IMR-90 (cell line): ENCODE data around the gene RGS7BP. TPM values are rescaled to one million over a fixed set of nuclear protein-coding genes. Genes with fewer than 3 reads are reported as not detected.

Source experiments
- ATAC-seq: fragments of 200-7000 bp; cut with Tn5 transposase; 2 replicates; pipeline ENCODE4 v1.9.1; 2020; ENCODE audit warnings: low read depth, mild to moderate bottlenecking, moderate library complexity
- BruUV-seq: library from RNA; stranded (reverse); fragments of 400-500 nt; replicated peaks from 2 replicates; lab custom pipeline; 2021; lab: Mats Ljungman, UMichigan
- CTCF ChIA-PET: fragments of 300-600 bp; formaldehyde crosslinking; extraction: SDS; loops from one replicate; lab custom pipeline; 2021; ENCODE audit warnings: antibody characterized with exemption; lab: Yijun Ruan, JAX
- POLR2A ChIA-PET: fragments of 300-600 bp; sonication (Branson Sonifier 250); formaldehyde crosslinking; loops from one replicate; lab custom pipeline; 2022; ENCODE audit warnings: antibody characterized with exemption; ENCODE audit not compliant: unreplicated experiment; lab: Charles Lee
- DNase-seq: peaks from one replicate; pipeline ENCODE4 v3.0.0; 2013
- H2AFZ ChIP-seq: replicated peaks from 2 replicates; pipeline ENCODE3; 2013; ENCODE audit warnings: low read length, mild to moderate bottlenecking; ENCODE audit not compliant: poor library complexity
- H2AK5ac ChIP-seq: 2 replicates; pipeline ENCODE4 v1.6.1; 2013; ENCODE audit warnings: low read depth, low read length, inconsistent platforms
- H2AK9ac ChIP-seq: replicated peaks from 2 replicates; pipeline ENCODE3; 2013; ENCODE audit warnings: mild to moderate bottlenecking, low read depth, low read length, moderate library complexity; ENCODE audit not compliant: poor library complexity
- H2BK120ac ChIP-seq: 2 replicates; pipeline ENCODE4 v1.6.1; 2013; ENCODE audit warnings: low read depth, low read length, inconsistent platforms
- H2BK15ac ChIP-seq: 3 replicates; pipeline ENCODE4 v1.6.1; 2013; ENCODE audit warnings: low read depth, low read length, inconsistent platforms
- H2BK20ac ChIP-seq: 2 replicates; pipeline ENCODE4 v1.6.1; 2013; ENCODE audit warnings: low read depth, mild to moderate bottlenecking, inconsistent platforms, low read length, moderate library complexity
- H2BK5ac ChIP-seq: 2 replicates; pipeline ENCODE4 v1.6.1; 2013; ENCODE audit warnings: mild to moderate bottlenecking, low read depth, low read length, inconsistent platforms; ENCODE audit not compliant: poor library complexity, severe bottlenecking
- H3K14ac ChIP-seq: replicated peaks from 2 replicates; pipeline ENCODE4 v1.6.1; 2013; ENCODE audit warnings: low read depth, low read length, inconsistent platforms
- H3K18ac ChIP-seq: 2 replicates; pipeline ENCODE4 v1.6.1; 2013; ENCODE audit warnings: low read depth, low read length, control low read depth
- H3K23ac ChIP-seq: 2 replicates; pipeline ENCODE4 v1.6.1; 2013; ENCODE audit warnings: low read depth, low read length, inconsistent platforms
- H3K27ac ChIP-seq: 2 replicates; pipeline ENCODE4 v1.5.1; 2013; ENCODE audit warnings: mild to moderate bottlenecking, control low read depth, low read length; ENCODE audit not compliant: insufficient read depth
- H3K27me3 ChIP-seq: 2 replicates; pipeline ENCODE4 v1.6.1; 2013; ENCODE audit warnings: low read length; ENCODE audit not compliant: control insufficient read depth, insufficient read depth
- H3K36me3 ChIP-seq: 2 replicates; pipeline ENCODE4 v1.6.1; 2013; ENCODE audit warnings: low read length, mixed read lengths; ENCODE audit not compliant: control insufficient read depth, insufficient read depth
- H3K4ac ChIP-seq: 2 replicates; pipeline ENCODE4 v1.6.1; 2013; ENCODE audit warnings: low read depth, low read length, inconsistent platforms
- H3K4me1 ChIP-seq: 2 replicates; pipeline ENCODE4 v1.6.1; 2013; ENCODE audit warnings: low read length, mixed read lengths; ENCODE audit not compliant: control insufficient read depth, insufficient read depth
- H3K4me2 ChIP-seq: 2 replicates; pipeline ENCODE4 v1.6.1; 2013; ENCODE audit warnings: low read depth, mild to moderate bottlenecking, control low read depth, low read length, moderate library complexity
- H3K4me3 ChIP-seq: 2 replicates; pipeline ENCODE4 v1.5.1; 2013; ENCODE audit warnings: low read depth, mild to moderate bottlenecking, control low read depth, low read length, moderate library complexity; ENCODE audit not compliant: insufficient read depth
- H3K56ac ChIP-seq: 2 replicates; pipeline ENCODE4 v1.6.1; 2013; ENCODE audit warnings: low read length, inconsistent platforms; ENCODE audit not compliant: insufficient read depth; ENCODE audit errors: extremely low read depth
- H3K79me1 ChIP-seq, 2 experiments: 2 replicates each; pipeline ENCODE4 v1.6.1; 2013; ENCODE audit warnings: low read length in 2 of 2, inconsistent platforms in 1 of 2, low read depth in 1 of 2
- H3K9ac ChIP-seq: 2 replicates; pipeline ENCODE4 v1.6.1; 2013; ENCODE audit warnings: low read depth, low read length, control low read depth
- H3K9me1 ChIP-seq: 2 replicates; pipeline ENCODE4 v1.6.1; 2013; ENCODE audit warnings: low read length, inconsistent platforms; ENCODE audit not compliant: insufficient read depth
- H3K9me3 ChIP-seq: 2 replicates; pipeline ENCODE4 v1.6.1; 2013; ENCODE audit warnings: low read length; ENCODE audit not compliant: control insufficient read depth, insufficient read depth
- H4K20me1 ChIP-seq: 2 replicates; pipeline ENCODE4 v1.6.1; 2013; ENCODE audit warnings: low read length, inconsistent platforms; ENCODE audit not compliant: insufficient read depth
- H4K5ac ChIP-seq: 2 replicates; pipeline ENCODE4 v1.6.1; 2013; ENCODE audit warnings: mild to moderate bottlenecking, low read depth, low read length, control low read depth
- H4K8ac ChIP-seq, 2 experiments: 2 replicates each; pipeline ENCODE4 v1.6.1; 2013; ENCODE audit warnings: low read depth in 2 of 2, low read length in 2 of 2, control low read depth in 1 of 2, inconsistent platforms in 1 of 2
- H4K91ac ChIP-seq: 2 replicates; pipeline ENCODE4 v1.6.1; 2013; ENCODE audit warnings: low read depth, low read length, inconsistent platforms; ENCODE audit not compliant: insufficient read depth
- BHLHE40 ChIP-seq: fragments of 150-350 bp; IDR thresholded peaks from 2 replicates; pipeline ENCODE4 v1.6.1; 2016; ENCODE audit warnings: mild to moderate bottlenecking, low read depth, low read length
- CEBPB ChIP-seq: IDR thresholded peaks from 2 replicates; pipeline ENCODE4 v1.6.1; 2012; ENCODE audit warnings: low read depth, low read length, improper control_type of control experiment
- MAFK ChIP-seq: IDR thresholded peaks from 2 replicates; pipeline ENCODE4 v1.6.1; 2012; ENCODE audit warnings: low read depth, low read length, improper control_type of control experiment
- MAZ ChIP-seq: IDR thresholded peaks from 2 replicates; pipeline ENCODE4 v1.6.1; 2012; ENCODE audit warnings: low read depth, mild to moderate bottlenecking, low read length, improper control_type of control experiment, moderate library complexity, borderline replicate concordance
- MXI1 ChIP-seq: IDR thresholded peaks from 2 replicates; pipeline ENCODE4 v1.6.1; 2012; ENCODE audit warnings: low read depth, mild to moderate bottlenecking, low read length, moderate library complexity, borderline replicate concordance
- NFE2L2 ChIP-seq: fragments of 150-350 bp; IDR thresholded peaks from 2 replicates; pipeline ENCODE4 v1.6.1; 2016; ENCODE audit warnings: low read depth, mild to moderate bottlenecking, low read length
- RAD21 ChIP-seq: IDR thresholded peaks from 2 replicates; pipeline ENCODE4 v1.6.1; 2012; ENCODE audit warnings: low read length, improper control_type of control experiment
- RFX5 ChIP-seq: IDR thresholded peaks from 2 replicates; pipeline ENCODE4 v1.8.0; 2012; ENCODE audit warnings: low read depth, mild to moderate bottlenecking, low read length, moderate library complexity
- SMC3 ChIP-seq: fragments of 150-350 bp; IDR thresholded peaks from 2 replicates; pipeline ENCODE4 v1.6.1; 2016; ENCODE audit warnings: low read depth, mild to moderate bottlenecking, antibody characterized with exemption, low read length, moderate library complexity
- WGBS, 2 experiments: methylation state at CpG; one replicate each; pipeline versions ENCODE4 v1.1.5 to v1.1.7; 2013; ENCODE audit warnings: missing lambda C conversion rate in 2 of 2; ENCODE audit not compliant: insufficient read length in 1 of 2; ENCODE audit errors: extremely low coverage in 2 of 2; 5-methylcytosine and 5-hydroxymethylcytosine counted together
- dilution Hi-C: fragments of 300-500 bp; cut with HindIII; formaldehyde crosslinking; loops from one replicate; pipeline ENCODE4 v1.14.3; 2018; ENCODE audit warnings: low sequenced_read_pairs; ENCODE audit not compliant: unreplicated experiment
- in situ Hi-C: fragments of 300-500 bp; cut with MboI; formaldehyde crosslinking; loops from 3 replicates; pipeline ENCODE4 v1.14.3; 2019; ENCODE audit warnings: low sequenced_read_pairs, inconsistent platforms, mixed read lengths
- intact Hi-C: fragments of 100-400 bp; cut with micrococcal nuclease; formaldehyde crosslinking; loops from 2 replicates; pipeline ENCODE4 v1.10.0; 2022
- polyA plus RNA-seq, 3 experiments: library from polyadenylated mRNA; depleted of rRNA; stranded (reverse); fragments of >200 nt; gene quantifications; 2 replicates each; pipeline ENCODE4 v1.2.3, GENCODE V29; 2012; ENCODE audit warnings: low replicate concordance in 1 of 3
- total RNA-seq: library from RNA; depleted of rRNA; stranded (reverse); fragments of >200 nt; gene quantifications from 2 replicates; pipeline ENCODE4 v1.2.3, GENCODE V29; 2012

The RGS7BP gene
- total and polyA plus RNA-seq, 2 of the 4 experiments (the other 2 are of a cell fraction) = not detected

GRCh38 chr5:64629841-64630240, 124.0 kb downstream of the RGS7BP start:
- no peak overlapping the region for H2BK15ac ChIP-seq
- no peak overlapping the region for H4K5ac ChIP-seq
- H4K91ac ChIP-seq = no peak overlapping the region
- intact Hi-C loops = loop anchor here (10.0 kb wide), 2 partner anchors 325 to 935 kb away; partner anchors contain the start of genes CENPK and PPWD1
- no peak overlapping the region for H2BK20ac ChIP-seq
- no peak overlapping the region for H2AK5ac ChIP-seq
- no peaks in the 10 kb centered on the region for H3K36me3 ChIP-seq
- TF ChIP-seq SMC3 (no peak), CEBPB (no peak), MXI1 (no peak), BHLHE40 (no peak), MAZ (no peak), RAD21 (no peak), NFE2L2 (no peak), MAFK (no peak), RFX5 (no peak)
- no peaks in the 10 kb centered on the region for H4K20me1 ChIP-seq
- WGBS, 2 experiments = 80% methylated on average over 1 of the region's 2 CpGs; no CpG with 5 or more reads in 1 of the 2 experiments
- H3K23ac ChIP-seq = no peak overlapping the region
- BruUV-seq = no TSS peak
- ChIA-PET POLR2A (no interaction called here), CTCF (interaction anchor here (1.6 kb wide), 1 partner anchor 9 kb away, joined by 4 read pairs; no protein-coding TSS in a partner anchor)
- H3K9me1 ChIP-seq = no peaks in the 10 kb centered on the region
- H3K9ac ChIP-seq = no peak overlapping the region
- H3K56ac ChIP-seq = no peak overlapping the region
- no peak overlapping the region for H3K14ac ChIP-seq
- H3K79me1 ChIP-seq = no peaks in the 10 kb centered on the region
- dilution Hi-C loops = no loop called here
- H3K4ac ChIP-seq = no peak overlapping the region
- no peak overlapping the region for H3K27ac ChIP-seq
- no peak overlapping the region for H2AK9ac ChIP-seq
- ATAC-seq = no peak
- H2AFZ ChIP-seq = no peak overlapping the region
- in situ Hi-C loops = loop anchor here (5.0 to 10.0 kb wide), 2 partner anchors 152 to 855 kb away; partner anchors contain the start of gene ADAMTS6
- H3K18ac ChIP-seq = no peak overlapping the region
- H3K4me2 ChIP-seq = no peak overlapping the region
- no peak overlapping the region for H3K4me3 ChIP-seq
- H3K4me1 ChIP-seq = no peaks in the 10 kb centered on the region; the same call in 1 of the 2 replicates
- no peak overlapping the region for H2BK5ac ChIP-seq
- no peak for DNase-seq
- H3K27me3 ChIP-seq = peaks cover 9% of the 10 kb centered on the region
- H2BK120ac ChIP-seq = no peak overlapping the region
- no peaks in the 10 kb centered on the region for H3K9me3 ChIP-seq
- no peak overlapping the region for H4K8ac ChIP-seq
